Measurements from ENCODE around the gene RELN. TPM values are rescaled to one million over a fixed set of nuclear protein-coding genes. Genes with fewer than 3 reads are reported as not detected.

Gene RELN
- total RNA-seq, 1 experiment from 2014 or later: 0.02 TPM

GRCh38 chr7:103932389-103932788, 57.1 kb downstream of the RELN start:
- no peak overlapping the region for H2BK20ac ChIP-seq (ENCODE audit: low read depth, low read length, poor library complexity, severe bottlenecking)
- Mint-ChIP-seq H3K27me3 (ENCODE audit: low read depth) (no peaks in the 10 kb centered on the region), H3K36me3 (ENCODE audit: insufficient read depth in 1 of 3, low read depth in 3 of 3) (no peaks in the 10 kb centered on the region), H3K4me1 (peaks cover 0 to 14% of the 10 kb centered on the region in 2 experiments; a peak in 3 of 4 replicates), H3K4me3 (no peak overlapping the region), H3K9me3 (no peaks in the 10 kb centered on the region), H3K27ac (no peak overlapping the region; a peak in 1 of 7 replicates)
- no peaks in the 10 kb centered on the region for H4K20me1 ChIP-seq (ENCODE audit: control insufficient read depth, insufficient read depth, insufficient read length)
- H3K27ac ChIP-seq (ENCODE audit: insufficient read length, low read depth, low read length): no peak overlapping the region
- no peak overlapping the region for H3K9ac ChIP-seq (ENCODE audit: extremely low read depth, insufficient read length, low read length)
- no peak overlapping the region for H2BK120ac ChIP-seq (ENCODE audit: low read depth, low read length, poor library complexity, severe bottlenecking)
- H3K4me2 ChIP-seq (ENCODE audit: insufficient read depth, insufficient read length, low read length): no peak overlapping the region
- H3K27me3 ChIP-seq (ENCODE audit: insufficient read depth, low read length): no peaks in the 10 kb centered on the region
- H3K79me2 ChIP-seq (ENCODE audit: insufficient read depth, low read length): no peaks in the 10 kb centered on the region
- no peak overlapping the region for H2BK5ac ChIP-seq (ENCODE audit: insufficient read length, low read length)
- H2BK12ac ChIP-seq (ENCODE audit: insufficient read length, low read depth, low read length): no peak overlapping the region
- peak; percentile 43 for DNase-seq
- H3K4ac ChIP-seq (ENCODE audit: low read depth, low read length): no peak overlapping the region
- H4K8ac ChIP-seq (replicated peaks; ENCODE audit: insufficient read length, low read depth, low read length): no peak overlapping the region
- H2AK5ac ChIP-seq (ENCODE audit: insufficient read length, low read length): no peak overlapping the region
- no peak overlapping the region for H3K14ac ChIP-seq (ENCODE audit: insufficient read depth, low read length)
- no CpG with 5 or more reads among the region's 2 CpGs for WGBS (ENCODE audit: extremely low coverage, insufficient read length, low lambda C conversion rate)
- H4K5ac ChIP-seq (ENCODE audit: insufficient read length, low read depth, low read length): no peak overlapping the region
- no peaks in the 10 kb centered on the region for H3K79me1 ChIP-seq (ENCODE audit: insufficient read depth, low read depth, low read length, poor library complexity, severe bottlenecking)
- no peaks in the 10 kb centered on the region for H3K4me1 ChIP-seq (ENCODE audit: insufficient read depth, low read length)
- H3T11ph ChIP-seq (ENCODE audit: low read length): no peak overlapping the region
- H3K56ac ChIP-seq (ENCODE audit: insufficient read length, low read depth, low read length): no peak overlapping the region
- no peak overlapping the region for H3K23ac ChIP-seq (ENCODE audit: insufficient read length, low read depth, low read length)
- no peak overlapping the region for H3K18ac ChIP-seq (ENCODE audit: insufficient read length, low read depth, low read length)
- H3K9me3 ChIP-seq (ENCODE audit: control insufficient read depth, low read depth, low read length): no peaks in the 10 kb centered on the region
- no peaks in the 10 kb centered on the region for H3K23me2 ChIP-seq (ENCODE audit: insufficient read length, low read depth, low read length, poor library complexity, severe bottlenecking)
- no peak overlapping the region for H2BK15ac ChIP-seq (ENCODE audit: low read depth, low read length)
- peak; percentile 27; the same call in 1 of the 3 replicates for TF ChIP-seq CTCF (conservative IDR thresholded peaks at IDR 0.05)
- H4K91ac ChIP-seq (ENCODE audit: insufficient read length, low read depth, low read length): no peak overlapping the region
- no peak overlapping the region for H2AFZ ChIP-seq (ENCODE audit: low read length)

All from H9 (cell line).